ENCODE data around the gene TMC7. TPM values are rescaled to one million over a fixed set of nuclear protein-coding genes. Genes with fewer than 3 reads are reported as not detected.
A peak's percentile ranks its signal among the peaks of the same experiment; 100 is the strongest.

Gene TMC7
- total and polyA plus RNA-seq, 12 donors = 0.10 to 1.4 (median 0.35) TPM; not detected in 1

DNA sequence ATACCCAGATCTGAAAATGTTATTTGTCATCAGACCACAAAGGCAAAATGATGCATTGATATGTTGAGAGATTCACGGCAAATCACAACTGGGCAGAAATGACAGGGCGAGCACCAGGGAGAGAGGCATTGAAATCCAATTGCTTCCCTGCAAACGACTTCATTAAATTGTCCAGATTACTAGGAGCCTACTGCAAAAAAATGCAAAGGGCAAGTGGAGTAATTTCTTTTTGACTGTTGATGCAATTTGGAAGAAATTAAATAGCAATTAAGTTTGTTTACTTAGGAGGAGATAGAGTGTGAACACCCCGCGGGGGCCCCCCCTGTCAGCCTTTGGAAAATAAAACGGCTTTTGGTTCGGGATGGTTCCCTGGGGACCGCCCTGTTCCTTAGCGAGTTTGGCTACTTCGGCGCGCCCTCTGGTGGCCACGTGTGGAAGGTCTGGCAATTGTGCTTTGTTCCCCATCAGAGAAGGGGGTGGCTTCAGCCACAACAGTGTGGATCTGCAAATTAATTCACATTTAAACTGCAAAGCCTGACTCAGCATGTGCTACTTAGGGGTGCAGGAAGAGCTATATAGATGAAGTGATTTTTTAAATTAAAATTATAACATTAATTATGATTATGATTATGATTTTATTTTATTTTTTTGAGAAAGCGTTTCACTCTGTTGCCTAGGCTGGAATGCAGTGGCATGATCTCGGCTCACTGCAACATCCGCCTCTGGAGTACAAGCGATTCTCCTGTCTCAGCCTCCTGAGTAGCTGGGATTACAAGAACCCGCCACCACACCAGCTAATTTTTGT lies 14.5 kb upstream of the TMC7 start:
- intact Hi-C loops (cut with DNase I) = no loop called here
- Histone ChIP-seq H3K36me3 (replicated peaks in 1 of 2) (no peaks in the 10 kb centered on the region), H3K27ac (no peak overlapping the region)

DNA sequence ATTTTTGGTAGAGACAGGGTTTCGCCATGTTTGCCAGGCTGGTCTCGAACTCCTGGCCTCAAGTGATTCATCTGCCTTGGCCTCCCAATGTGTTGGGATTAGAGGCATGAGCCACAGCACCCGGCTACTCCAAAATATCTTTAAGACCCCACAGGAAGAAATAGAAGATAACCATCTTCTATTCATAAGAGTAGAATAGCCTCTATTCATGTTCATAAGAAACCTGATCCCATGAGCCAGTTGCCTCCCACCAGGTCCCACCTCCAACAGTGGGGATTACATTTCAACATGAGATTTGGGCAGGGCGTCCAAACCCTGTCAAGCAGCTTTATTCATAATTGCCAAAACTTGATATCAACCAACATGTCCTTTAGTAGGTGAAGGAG lies 13.9 kb upstream of the TMC7 start:
- no peaks in the 10 kb centered on the region for H3K36me3 ChIP-seq (replicated peaks in 1 of 2)
- no peak overlapping the region for H3K27ac ChIP-seq
- H3K4me3 ChIP-seq = no peak overlapping the region
- H3K9me3 ChIP-seq (replicated peaks in 1 of 3) = no peaks in the 10 kb centered on the region
- TF ChIP-seq, protein P1, sequence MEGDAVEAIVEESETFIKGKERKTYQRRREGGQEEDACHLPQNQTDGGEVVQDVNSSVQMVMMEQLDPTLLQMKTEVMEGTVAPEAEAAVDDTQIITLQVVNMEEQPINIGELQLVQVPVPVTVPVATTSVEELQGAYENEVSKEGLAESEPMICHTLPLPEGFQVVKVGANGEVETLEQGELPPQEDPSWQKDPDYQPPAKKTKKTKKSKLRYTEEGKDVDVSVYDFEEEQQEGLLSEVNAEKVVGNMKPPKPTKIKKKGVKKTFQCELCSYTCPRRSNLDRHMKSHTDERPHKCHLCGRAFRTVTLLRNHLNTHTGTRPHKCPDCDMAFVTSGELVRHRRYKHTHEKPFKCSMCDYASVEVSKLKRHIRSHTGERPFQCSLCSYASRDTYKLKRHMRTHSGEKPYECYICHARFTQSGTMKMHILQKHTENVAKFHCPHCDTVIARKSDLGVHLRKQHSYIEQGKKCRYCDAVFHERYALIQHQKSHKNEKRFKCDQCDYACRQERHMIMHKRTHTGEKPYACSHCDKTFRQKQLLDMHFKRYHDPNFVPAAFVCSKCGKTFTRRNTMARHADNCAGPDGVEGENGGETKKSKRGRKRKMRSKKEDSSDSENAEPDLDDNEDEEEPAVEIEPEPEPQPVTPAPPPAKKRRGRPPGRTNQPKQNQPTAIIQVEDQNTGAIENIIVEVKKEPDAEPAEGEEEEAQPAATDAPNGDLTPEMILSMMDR (IDR thresholded peaks at IDR 0.05) = no peak
- TF ChIP-seq POLR2A (IDR thresholded peaks at IDR 0.05) = no peak
- no peaks in the 10 kb centered on the region for H3K27me3 ChIP-seq
- intact Hi-C loops (cut with DNase I) = no loop called here
- 61 to 73% (median 64%) methylated on average over 4 of the region's 4 CpGs for WGBS, 4 donors
- no peak for DNase-seq
- H3K4me1 ChIP-seq (replicated peaks in 1 of 2) = peaks cover 0 to 4% of the 10 kb centered on the region in 2 donors

More for the DNA sequence above, 14.5 kb upstream of the TMC7 start:
- H3K4me1 ChIP-seq (replicated peaks in 1 of 2) = peaks cover 0 to 4% of the 10 kb centered on the region in 2 donors
- TF ChIP-seq POLR2A (IDR thresholded peaks at IDR 0.05) = no peak
- TF ChIP-seq, protein P1 (IDR thresholded peaks at IDR 0.05) = peak; percentile 73 to 97 (median 85)
- H3K4me3 ChIP-seq = peak overlapping the region in 1 of 4 donors; percentile 35
- 17 to 23% (median 19%) methylated on average over 18 of the region's 18 CpGs for WGBS, 4 donors
- DNase-seq = peak; percentile 68 to 94 (median 83)
- H3K9me3 ChIP-seq (replicated peaks in 1 of 3) = no peaks in the 10 kb centered on the region
- no peaks in the 10 kb centered on the region for H3K27me3 ChIP-seq

DNA sequence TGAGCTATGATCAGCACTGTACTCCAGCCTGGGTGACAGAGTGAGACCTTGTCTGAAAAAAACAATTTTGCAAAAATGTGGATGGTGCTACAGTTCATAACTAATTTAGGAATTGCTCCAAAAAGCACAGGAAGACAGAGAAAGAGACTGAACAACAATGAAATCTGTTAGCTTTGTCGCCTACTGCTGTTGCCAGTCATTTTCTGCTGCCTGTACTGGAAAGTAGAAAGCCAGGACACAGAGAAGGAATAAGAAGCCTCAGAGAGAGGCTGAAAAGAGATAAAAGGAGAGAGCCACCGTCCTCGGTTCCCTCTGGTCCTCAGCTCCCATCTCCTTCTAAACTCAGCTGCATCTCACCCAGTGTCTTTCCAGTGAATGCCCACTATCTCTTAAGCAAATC lies 8.6 kb upstream of the TMC7 start:
- Histone ChIP-seq H3K4me1 (replicated peaks in 1 of 2) (no peaks in the 10 kb centered on the region), H3K36me3 (replicated peaks in 1 of 2) (no peaks in the 10 kb centered on the region), H3K27me3 (no peaks in the 10 kb centered on the region), H3K27ac (no peak overlapping the region), H3K9me3 (replicated peaks in 1 of 3) (no peaks in the 10 kb centered on the region), H3K4me3 (no peak overlapping the region)
- no peak for DNase-seq
- intact Hi-C loops (cut with DNase I) = no loop called here
- no peak for TF ChIP-seq POLR2A (IDR thresholded peaks at IDR 0.05)
- TF ChIP-seq, protein P1 (IDR thresholded peaks at IDR 0.05) = no peak
- 40 to 56% (median 54%) methylated on average over 3 of the region's 3 CpGs for WGBS, 4 donors

DNA sequence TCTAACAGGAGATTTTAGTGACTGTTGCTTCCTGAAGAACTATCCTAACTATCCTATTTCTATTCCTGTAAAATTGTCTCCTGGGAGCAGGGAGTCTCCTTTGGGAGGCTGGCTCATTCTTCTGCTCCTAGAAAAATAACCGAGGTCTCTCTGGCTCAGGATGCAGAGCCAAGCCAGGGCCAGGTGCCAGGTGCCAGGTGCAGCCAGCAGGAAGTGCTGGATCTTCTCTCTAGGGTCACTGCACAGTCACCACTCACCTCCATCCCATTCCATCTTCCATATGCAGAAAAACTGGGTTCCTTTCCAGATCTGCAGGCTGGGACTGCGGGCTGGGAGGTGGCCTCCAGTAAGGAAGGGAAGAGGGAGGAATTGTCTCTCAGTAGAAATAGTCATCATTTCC lies 3.8 kb upstream of the TMC7 start:
- H3K27me3 ChIP-seq = peaks cover 21% of the 10 kb centered on the region
- 53 to 68% (median 60%) methylated on average over 2 of the region's 2 CpGs for WGBS, 4 donors
- H3K4me1 ChIP-seq (replicated peaks in 1 of 2) = peaks cover 6 to 9% of the 10 kb centered on the region in 2 donors
- no peak for DNase-seq
- H3K36me3 ChIP-seq (replicated peaks in 1 of 2) = no peaks in the 10 kb centered on the region
- no peak overlapping the region for H3K27ac ChIP-seq
- no peak overlapping the region for H3K4me3 ChIP-seq
- no peaks in the 10 kb centered on the region for H3K9me3 ChIP-seq (replicated peaks in 1 of 3)
- TF ChIP-seq POLR2A (IDR thresholded peaks at IDR 0.05) = no peak
- intact Hi-C loops (cut with DNase I) = loop anchor here in 1 of 2 donors (10.0 kb wide), 1 partner anchor 95 kb away; no protein-coding TSS in a partner anchor
